GM18870 (cell line): Measurements from ENCODE around the gene FBXO10.
"Not testable (repeated sequence)": the region's sequence is repeated elsewhere in the genome, so short reads cannot be mapped to it uniquely, and the experiment has no call there.

Experiments
- ATAC-seq: cut with Tn5 transposase; IDR thresholded peaks from one replicate; pipeline ENCODE4 v1.9.1; 2021; ENCODE audit warnings: moderate library complexity; ENCODE audit not compliant: unreplicated experiment

The FBXO10 gene

DNA sequence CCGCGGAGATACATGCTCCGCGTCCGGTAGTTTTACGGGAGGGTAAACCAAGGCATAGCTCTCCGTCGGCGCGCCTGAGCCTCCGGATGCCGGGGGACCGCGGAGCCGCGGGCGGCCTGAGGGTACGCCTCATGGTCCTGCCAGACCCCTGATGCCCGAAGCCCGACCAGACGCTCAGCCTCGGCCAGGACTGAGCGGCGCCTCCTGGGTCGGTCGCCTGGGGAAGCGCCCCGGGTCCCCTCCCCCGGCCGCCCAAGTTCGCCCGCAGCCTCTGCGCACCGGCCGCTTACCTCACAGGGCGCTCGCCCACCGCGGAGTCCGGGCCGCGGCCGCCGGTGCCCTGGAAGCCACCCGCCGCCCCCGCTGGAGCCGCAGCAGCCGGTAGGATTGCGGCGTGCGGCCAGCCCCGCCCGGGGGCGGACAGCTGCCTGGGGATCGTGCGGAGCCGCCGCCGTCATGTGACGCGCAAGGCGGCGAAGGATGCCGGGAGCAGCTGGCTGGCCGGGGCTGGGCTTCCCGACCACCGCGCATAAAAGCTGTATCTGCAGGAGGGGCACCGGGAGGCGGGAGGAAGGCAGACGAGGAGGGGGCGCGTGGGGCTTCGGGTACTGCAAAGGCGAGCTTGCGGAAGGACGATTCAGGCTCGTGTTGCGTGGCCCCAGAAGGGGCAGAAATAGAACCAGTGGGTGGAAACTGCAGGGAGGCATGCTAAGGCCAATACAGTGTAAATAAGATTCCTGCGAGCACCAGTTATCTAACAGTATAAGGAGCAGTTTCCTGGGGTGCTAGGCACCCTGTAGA is at the start of gene FBXO10:
Gene FBXO10 (minus strand): TSS at position 460 of the 801 bp plus-strand sequence. CDS start 34,612 bp downstream, outside the sequence.
- ATAC-seq, result no peak

DNA sequence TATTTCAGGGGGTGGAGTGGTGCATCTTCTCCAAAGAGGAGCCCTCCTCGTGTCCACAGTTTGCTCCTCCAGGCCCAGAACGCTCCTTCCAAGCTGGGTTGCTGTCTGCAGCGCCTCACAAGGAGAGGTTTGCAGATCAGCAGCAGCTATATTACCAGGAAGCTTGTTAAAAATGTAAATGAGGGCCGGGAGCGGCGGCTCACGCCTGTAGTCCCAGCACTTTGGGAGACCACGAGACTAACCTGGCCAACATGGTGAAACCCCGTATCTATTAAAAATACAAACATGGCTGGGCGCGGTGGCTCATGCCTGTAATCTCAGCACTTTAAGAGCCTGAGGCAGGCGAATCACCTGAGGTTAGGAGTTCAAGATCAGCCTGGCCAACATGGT is 49.6 kb upstream of the FBXO10 start:
- ATAC-seq, result no peak

- no peak for ATAC-seq
Measured at GRCh38 chr9:37625036-37625757, 49.0 kb upstream of the FBXO10 start.

DNA sequence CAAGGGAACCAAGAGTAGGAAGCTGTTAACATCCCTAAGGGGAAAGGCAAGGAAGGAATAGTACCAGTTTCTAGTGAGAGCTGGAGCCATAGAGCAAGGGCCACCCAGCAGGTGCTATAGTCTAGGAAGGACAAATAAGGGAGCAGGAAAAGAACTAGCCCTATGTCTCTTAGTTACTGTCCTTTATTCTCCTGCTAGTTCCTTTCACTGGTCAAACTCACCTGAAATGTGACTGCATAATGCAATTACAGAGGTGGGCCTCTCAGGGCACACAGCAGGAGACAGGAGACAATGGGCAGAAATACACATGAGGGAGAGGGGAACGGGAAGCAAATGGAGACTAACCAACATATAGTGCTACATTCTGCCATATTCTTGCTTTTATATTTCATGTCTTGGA is 47.9 kb upstream of the FBXO10 start:
- no peak for ATAC-seq

DNA sequence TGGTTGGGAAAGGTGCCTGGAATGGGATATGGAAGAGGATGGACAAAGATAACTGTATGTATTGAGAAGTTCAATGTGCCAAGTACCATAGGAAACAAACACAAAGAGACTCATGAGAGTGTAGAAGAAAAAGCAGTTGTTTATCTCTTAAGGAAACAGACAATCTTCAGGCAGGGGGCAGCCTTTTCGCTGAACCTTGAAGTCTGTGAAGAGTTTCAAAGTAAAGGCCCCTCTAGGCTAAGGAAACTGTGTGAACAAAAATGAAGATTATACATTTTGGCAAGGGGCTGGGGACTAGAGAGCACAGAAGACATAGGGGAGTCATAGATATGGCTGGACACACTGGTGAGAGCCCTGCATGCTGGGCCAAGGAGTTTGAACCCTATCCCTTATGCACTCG is 47.1 kb upstream of the FBXO10 start:
- ATAC-seq, result no peak

DNA sequence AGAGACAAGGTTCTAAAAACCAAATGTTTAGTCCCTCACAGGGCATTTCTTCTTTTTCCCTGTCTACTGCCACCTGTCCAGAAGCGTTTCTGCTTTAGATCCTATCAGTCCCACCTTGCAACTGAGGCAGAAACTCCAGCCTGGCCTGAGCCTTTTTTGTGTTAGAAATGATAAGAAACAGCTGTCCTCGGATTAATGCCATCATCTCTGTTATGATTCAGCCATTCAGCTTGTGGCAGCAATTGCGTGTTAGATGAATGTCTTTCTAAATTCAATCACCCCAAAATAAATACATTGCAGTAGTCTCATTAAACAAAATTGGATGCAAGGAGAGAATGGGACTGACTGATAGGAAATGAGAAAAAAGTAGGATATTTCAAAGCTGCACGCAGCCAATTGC is 46.3 kb upstream of the FBXO10 start:
- no peak for ATAC-seq

- ATAC-seq, result no peak
Measured at GRCh38 chr9:37621273-37622121, 45.3 kb upstream of the FBXO10 start.

DNA sequence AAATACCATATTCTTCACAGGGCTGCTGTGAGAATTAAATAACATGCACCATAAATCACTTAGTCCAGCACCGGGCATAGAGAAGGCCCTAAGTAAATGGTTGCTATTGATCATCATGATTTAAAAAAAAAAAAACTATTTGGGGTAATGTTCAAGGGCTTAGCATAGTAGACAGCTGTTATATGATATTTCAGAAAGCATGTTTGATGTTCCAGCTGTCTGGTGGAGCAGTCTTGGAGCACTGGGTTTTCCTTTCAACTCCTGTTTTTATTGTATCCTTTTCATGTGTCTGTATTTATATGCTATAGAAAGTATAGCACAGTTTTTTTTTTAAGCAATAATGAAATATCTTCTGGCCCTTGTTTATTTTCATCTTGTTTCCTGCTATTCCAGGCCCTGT is 44.2 kb upstream of the FBXO10 start:
- ATAC-seq, result no peak

- no peak for ATAC-seq
Measured at GRCh38 chr9:37619806-37620205, 43.6 kb upstream of the FBXO10 start.

DNA sequence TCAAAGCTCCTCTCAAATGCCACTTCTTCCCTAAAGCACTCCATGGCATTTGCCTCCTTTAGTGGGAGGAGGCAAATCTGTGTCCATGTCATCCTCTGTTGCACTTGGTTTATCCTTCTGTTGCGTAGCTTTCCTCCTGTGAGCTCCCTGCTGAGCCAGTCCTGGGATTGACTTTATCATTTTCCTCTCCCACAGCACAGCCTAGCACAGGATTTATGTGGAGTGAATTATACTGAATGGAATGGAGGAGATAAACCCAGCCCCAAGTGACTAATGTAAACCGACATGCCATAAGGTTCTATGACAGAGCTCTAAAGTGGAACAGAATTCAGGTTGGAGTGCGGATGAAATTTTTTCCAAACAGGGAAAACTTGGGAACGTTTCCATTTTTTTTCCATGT is 42.6 kb upstream of the FBXO10 start:
- ATAC-seq, result no peak

GRCh38 chr9:37617832-37618231 is 41.7 kb upstream of the FBXO10 start:
- no peak for ATAC-seq

DNA sequence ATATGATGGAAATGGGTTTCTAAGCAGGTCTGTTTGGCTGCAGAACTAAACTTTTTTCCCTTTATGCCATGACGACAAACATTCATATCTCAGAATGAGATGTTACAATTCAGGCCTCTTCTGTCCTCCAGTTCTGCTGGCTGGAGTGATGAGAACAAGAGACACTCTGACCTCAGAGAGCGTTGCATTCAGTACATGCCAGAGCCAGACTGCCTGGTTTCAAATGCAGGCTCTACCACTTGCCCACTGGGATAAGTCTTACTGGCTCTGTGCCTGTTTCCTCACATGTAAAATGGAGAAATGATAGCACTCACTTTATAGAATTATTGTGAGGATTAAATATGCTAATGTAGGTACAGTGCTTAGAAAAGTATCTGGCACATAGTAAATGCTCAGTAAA is 41.0 kb upstream of the FBXO10 start:
- ATAC-seq, result no peak

- no peak for ATAC-seq
Measured at GRCh38 chr9:37611961-37612360, 35.8 kb upstream of the FBXO10 start.

- no peak for ATAC-seq
Measured at GRCh38 chr9:37611014-37611413, 34.8 kb upstream of the FBXO10 start.

- no peak for ATAC-seq
Measured at GRCh38 chr9:37609735-37610397, 33.7 kb upstream of the FBXO10 start.

DNA sequence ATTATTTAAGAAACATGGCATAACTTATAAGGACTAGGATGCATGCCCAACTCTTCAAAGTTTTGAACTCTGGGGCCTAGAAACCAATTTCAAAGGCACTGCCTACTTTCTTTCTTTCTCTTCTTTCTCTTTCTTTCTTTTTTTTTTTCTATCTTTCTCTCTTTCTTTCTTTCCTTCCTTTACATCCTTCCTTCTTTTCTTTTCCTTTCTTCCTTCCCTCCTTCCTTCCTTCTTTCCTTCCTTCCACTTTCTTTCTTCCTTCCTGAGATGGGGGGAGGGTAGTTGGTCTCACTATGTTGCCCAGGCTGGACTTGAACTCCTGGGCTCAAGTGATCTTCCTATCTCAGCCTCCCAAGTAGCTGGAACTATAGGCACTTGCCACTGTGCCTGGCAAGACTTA is 32.1 kb upstream of the FBXO10 start:
- ATAC-seq, result no peak

GRCh38 chr9:37604296-37604695 is 28.1 kb upstream of the FBXO10 start:
- no peak for ATAC-seq

DNA sequence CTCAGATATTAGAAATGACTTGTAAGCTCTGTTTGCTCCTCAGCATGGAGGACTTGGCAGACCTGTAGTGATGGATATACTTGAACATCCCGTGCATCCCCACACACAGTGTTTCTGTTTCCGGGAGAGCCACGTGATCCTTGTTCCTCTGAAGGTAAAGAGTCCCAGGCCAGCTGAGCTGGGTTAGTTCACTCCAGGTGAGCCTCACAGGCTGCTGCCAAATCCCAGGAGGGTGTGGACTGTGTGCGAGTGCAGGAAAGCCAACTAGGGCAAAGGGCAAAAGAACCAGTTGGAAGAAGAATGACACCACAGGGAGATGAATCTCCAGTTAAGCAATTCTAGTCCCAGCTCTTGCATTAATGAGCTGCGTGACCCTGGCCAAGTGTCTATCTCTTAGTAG is 26.6 kb upstream of the FBXO10 start:
- no peak for ATAC-seq

DNA sequence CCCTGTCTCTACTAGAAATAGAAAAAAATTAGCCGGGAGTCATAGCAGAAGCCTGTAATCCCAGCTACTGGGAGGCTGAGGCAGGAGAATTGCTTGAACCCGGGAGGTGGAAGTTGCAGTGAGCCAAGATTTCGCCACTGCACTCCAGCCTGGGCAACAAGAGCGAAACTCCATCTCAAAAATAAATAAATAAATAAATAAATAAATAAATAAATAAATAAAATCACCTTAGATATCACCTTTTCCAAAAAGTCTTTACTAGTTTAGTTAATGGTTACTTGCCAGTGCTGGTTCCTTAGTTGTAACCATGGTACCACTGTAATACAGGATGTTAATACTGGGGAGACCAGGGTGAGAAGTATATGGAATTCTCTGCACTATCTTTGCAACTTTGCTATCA is 25.9 kb upstream of the FBXO10 start:
- ATAC-seq, result not testable (repeated sequence)

DNA sequence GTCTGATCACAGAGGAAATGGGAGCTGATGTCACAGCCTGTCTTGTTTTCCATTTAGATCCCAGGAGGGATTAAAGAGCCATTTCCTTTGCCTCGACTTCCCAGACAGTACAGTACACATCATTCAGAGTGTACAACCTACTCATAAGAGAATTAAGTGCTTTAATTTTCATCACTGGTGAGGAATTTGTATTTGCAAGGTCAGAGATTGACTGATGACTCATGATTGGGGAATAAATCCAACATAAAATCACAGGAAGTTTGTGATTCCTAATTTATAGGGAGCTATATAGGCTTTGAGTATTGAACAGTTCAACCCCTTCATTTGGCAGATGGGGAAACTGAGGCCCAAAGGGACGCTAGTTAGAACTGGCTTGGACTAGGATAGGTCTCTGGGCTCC is 20.3 kb upstream of the FBXO10 start:
- no peak for ATAC-seq

- ATAC-seq, result no peak
Measured at GRCh38 chr9:37593883-37594448, 17.8 kb upstream of the FBXO10 start.
